ENCODE data around the gene CCT5. TPM values are rescaled to one million over a fixed set of nuclear protein-coding genes. Genes with fewer than 3 reads are reported as not detected.
A peak's percentile ranks its signal among the peaks of the same experiment; 100 is the strongest.

CCT5 gene
- total RNA-seq, 2 donors from 2014 or later, result 179 to 218 TPM

GRCh38 chr5:10286862-10287227 is 36.8 kb downstream of the CCT5 start:
- no peaks in the 10 kb centered on the region for H3K9me3 Mint-ChIP-seq
- ATAC-seq (replicated peaks in 1 of 2) (no peak), DNase-seq (no peak)
- H3K36me3 Mint-ChIP-seq (ENCODE audit: insufficient read depth in 2 of 2), result no peaks in the 10 kb centered on the region
- peaks cover 7% of the 10 kb centered on the region for H3K27me3 Mint-ChIP-seq (ENCODE audit: low read depth)
- H3K27ac Mint-ChIP-seq, result no peak overlapping the region
- H3K4me3 Mint-ChIP-seq, result no peak overlapping the region
- H3K4me1 Mint-ChIP-seq (ENCODE audit: low read depth), result peaks cover 11% of the 10 kb centered on the region

GRCh38 chr5:10288592-10289219 is 38.6 kb downstream of the CCT5 start:
- no peaks in the 10 kb centered on the region for H3K9me3 Mint-ChIP-seq
- H3K27ac Mint-ChIP-seq, result no peak overlapping the region
- DNase-seq (peak; percentile 25 to 45), ATAC-seq (replicated peaks in 1 of 2) (no peak)
- H3K4me3 Mint-ChIP-seq, result no peak overlapping the region
- H3K27me3 Mint-ChIP-seq (ENCODE audit: low read depth), result peaks cover 7% of the 10 kb centered on the region
- no peaks in the 10 kb centered on the region for H3K36me3 Mint-ChIP-seq (ENCODE audit: insufficient read depth in 2 of 2)
- peaks cover 8% of the 10 kb centered on the region for H3K4me1 Mint-ChIP-seq (ENCODE audit: low read depth)

- H3K27ac Mint-ChIP-seq, result no peak overlapping the region
These were observed 39.3 kb downstream of the CCT5 start for GRCh38 chr5:10289353-10289752.

GRCh38 chr5:10289991-10290390 is 39.9 kb downstream of the CCT5 start:
- ATAC-seq (replicated peaks in 1 of 2), result no peak
- no peak overlapping the region for H3K27ac Mint-ChIP-seq
- no peaks in the 10 kb centered on the region for H3K4me1 Mint-ChIP-seq (ENCODE audit: low read depth)
- no peak overlapping the region for H3K4me3 Mint-ChIP-seq
- no peaks in the 10 kb centered on the region for H3K36me3 Mint-ChIP-seq (ENCODE audit: insufficient read depth in 2 of 2)
- H3K27me3 Mint-ChIP-seq (ENCODE audit: low read depth), result peaks cover 7% of the 10 kb centered on the region
- DNase-seq, result no peak
- no peaks in the 10 kb centered on the region for H3K9me3 Mint-ChIP-seq

More at GRCh38 chr5:10289353-10289752, 39.3 kb downstream of the CCT5 start:
- H3K9me3 Mint-ChIP-seq, result no peaks in the 10 kb centered on the region
- H3K36me3 Mint-ChIP-seq (ENCODE audit: insufficient read depth in 2 of 2), result no peaks in the 10 kb centered on the region
- DNase-seq (no peak), ATAC-seq (replicated peaks in 1 of 2) (no peak)
- H3K4me3 Mint-ChIP-seq, result no peak overlapping the region
- H3K4me1 Mint-ChIP-seq (ENCODE audit: low read depth), result peaks cover 2% of the 10 kb centered on the region
- H3K27me3 Mint-ChIP-seq (ENCODE audit: low read depth), result peaks cover 7% of the 10 kb centered on the region

- Mint-ChIP-seq H3K4me3 (no peak overlapping the region), H3K9me3 (no peaks in the 10 kb centered on the region), H3K36me3 (ENCODE audit: insufficient read depth in 2 of 2) (no peaks in the 10 kb centered on the region), H3K27me3 (ENCODE audit: low read depth) (peaks cover 7% of the 10 kb centered on the region), H3K27ac (no peak overlapping the region), H3K4me1 (ENCODE audit: low read depth) (no peaks in the 10 kb centered on the region)
- ATAC-seq (replicated peaks in 1 of 2) (no peak), DNase-seq (no peak)
These were observed 40.4 kb downstream of the CCT5 start for GRCh38 chr5:10290438-10290837.

- Mint-ChIP-seq H3K36me3 (ENCODE audit: insufficient read depth in 2 of 2) (no peaks in the 10 kb centered on the region), H3K27ac (no peak overlapping the region), H3K9me3 (no peaks in the 10 kb centered on the region), H3K4me1 (ENCODE audit: low read depth) (no peaks in the 10 kb centered on the region), H3K4me3 (no peak overlapping the region), H3K27me3 (ENCODE audit: low read depth) (peaks cover 8% of the 10 kb centered on the region)
- DNase-seq, result no peak
- no peak for ATAC-seq (replicated peaks in 1 of 2)
These were observed 41.7 kb downstream of the CCT5 start for GRCh38 chr5:10291692-10292339.

- Mint-ChIP-seq H3K27me3 (ENCODE audit: low read depth) (peaks cover 5% of the 10 kb centered on the region), H3K4me1 (ENCODE audit: low read depth) (no peaks in the 10 kb centered on the region), H3K27ac (no peak overlapping the region), H3K36me3 (ENCODE audit: insufficient read depth in 2 of 2) (no peaks in the 10 kb centered on the region), H3K4me3 (no peak overlapping the region), H3K9me3 (no peaks in the 10 kb centered on the region)
- DNase-seq (no peak), ATAC-seq (replicated peaks in 1 of 2) (no peak)
These were observed 44.0 kb downstream of the CCT5 start for GRCh38 chr5:10293907-10294662.

GRCh38 chr5:10295619-10296326 is 45.7 kb downstream of the CCT5 start:
- DNase-seq (no peak), ATAC-seq (replicated peaks in 1 of 2) (peak in 1 of 2 donors; percentile 48)
- Mint-ChIP-seq H3K27ac (no peak overlapping the region), H3K4me3 (no peak overlapping the region), H3K4me1 (ENCODE audit: low read depth) (no peaks in the 10 kb centered on the region), H3K27me3 (ENCODE audit: low read depth) (peaks cover 5% of the 10 kb centered on the region), H3K36me3 (ENCODE audit: insufficient read depth in 2 of 2) (no peaks in the 10 kb centered on the region), H3K9me3 (no peaks in the 10 kb centered on the region)

- H3K4me3 Mint-ChIP-seq, result no peak overlapping the region
- no peaks in the 10 kb centered on the region for H3K36me3 Mint-ChIP-seq (ENCODE audit: insufficient read depth in 2 of 2)
- no peaks in the 10 kb centered on the region for H3K9me3 Mint-ChIP-seq
- H3K4me1 Mint-ChIP-seq (ENCODE audit: low read depth), result no peaks in the 10 kb centered on the region
- H3K27ac Mint-ChIP-seq, result no peak overlapping the region
- ATAC-seq (replicated peaks in 1 of 2) (no peak), DNase-seq (no peak)
- peaks cover 5% of the 10 kb centered on the region for H3K27me3 Mint-ChIP-seq (ENCODE audit: low read depth)
These were observed 47.6 kb downstream of the CCT5 start for GRCh38 chr5:10297646-10298204.

- no peak for DNase-seq
- Mint-ChIP-seq H3K27me3 (ENCODE audit: low read depth) (peaks cover 10% of the 10 kb centered on the region), H3K27ac (no peak overlapping the region), H3K9me3 (no peaks in the 10 kb centered on the region), H3K4me1 (ENCODE audit: low read depth) (no peaks in the 10 kb centered on the region), H3K4me3 (no peak overlapping the region), H3K36me3 (ENCODE audit: insufficient read depth in 2 of 2) (no peaks in the 10 kb centered on the region)
- no peak for ATAC-seq (replicated peaks in 1 of 2)
These were observed 50.2 kb downstream of the CCT5 start for GRCh38 chr5:10300246-10300645.

- no peak overlapping the region for H3K4me3 Mint-ChIP-seq
- H3K36me3 Mint-ChIP-seq (ENCODE audit: insufficient read depth in 2 of 2), result no peaks in the 10 kb centered on the region
- peaks cover 16% of the 10 kb centered on the region for H3K27me3 Mint-ChIP-seq (ENCODE audit: low read depth)
- no peak overlapping the region for H3K27ac Mint-ChIP-seq
- DNase-seq (no peak), ATAC-seq (replicated peaks in 1 of 2) (no peak)
- no peaks in the 10 kb centered on the region for H3K9me3 Mint-ChIP-seq
- no peaks in the 10 kb centered on the region for H3K4me1 Mint-ChIP-seq (ENCODE audit: low read depth)
These were observed 51.2 kb downstream of the CCT5 start for GRCh38 chr5:10301266-10301665.

GRCh38 chr5:10301842-10302610 is 51.9 kb downstream of the CCT5 start:
- Mint-ChIP-seq H3K4me3 (no peak overlapping the region), H3K36me3 (ENCODE audit: insufficient read depth in 2 of 2) (no peaks in the 10 kb centered on the region), H3K27me3 (ENCODE audit: low read depth) (peaks cover 19% of the 10 kb centered on the region), H3K4me1 (ENCODE audit: low read depth) (peaks cover 4% of the 10 kb centered on the region), H3K9me3 (no peaks in the 10 kb centered on the region), H3K27ac (no peak overlapping the region)
- DNase-seq (no peak), ATAC-seq (replicated peaks in 1 of 2) (no peak)

All from activated T-cell treated with anti-CD3 and anti-CD28 coated beads, Interleukin-2, amount 50 U/mL, for 72 hours (primary cell).